NCI-H2227 (cell line): ENCODE results near the gene DDX11.
"Not testable (repeated sequence)": the region's sequence is repeated elsewhere in the genome, so short reads cannot be mapped to it uniquely, and the experiment has no call there.

Source experiments
- DNase-seq: peaks from one replicate; lab custom pipeline; 2025; ENCODE audit not compliant: unreplicated experiment; lab: John Stamatoyannopoulos, UW

The DDX11 gene

DNA sequence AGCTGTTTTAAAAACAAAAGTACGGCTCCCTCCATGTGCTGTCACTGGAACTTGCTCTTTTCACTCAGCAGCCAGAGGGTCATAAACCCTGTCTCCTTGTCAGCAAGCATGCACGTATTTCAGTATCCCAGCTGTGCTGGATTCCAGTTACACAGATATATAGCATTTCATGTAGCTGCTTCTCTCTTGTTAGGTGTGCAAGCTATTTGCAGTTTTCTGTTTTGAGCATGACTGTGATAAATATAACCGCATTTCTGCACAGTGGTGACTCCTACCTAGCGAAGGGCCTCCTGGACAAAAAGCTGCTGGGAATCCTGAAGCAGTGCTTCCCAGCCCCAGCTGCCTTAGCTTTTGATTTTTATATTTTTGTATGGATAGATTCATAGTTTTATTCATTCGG is 24.7 kb downstream of the DDX11 start:
- DNase-seq: not testable (repeated sequence)

GRCh38 chr12:31098771-31099170 is 25.1 kb downstream of the DDX11 start:
- not testable (repeated sequence) for DNase-seq

- DNase-seq: not testable (repeated sequence)
Measured at GRCh38 chr12:31099434-31099833, 25.8 kb downstream of the DDX11 start.

DNA sequence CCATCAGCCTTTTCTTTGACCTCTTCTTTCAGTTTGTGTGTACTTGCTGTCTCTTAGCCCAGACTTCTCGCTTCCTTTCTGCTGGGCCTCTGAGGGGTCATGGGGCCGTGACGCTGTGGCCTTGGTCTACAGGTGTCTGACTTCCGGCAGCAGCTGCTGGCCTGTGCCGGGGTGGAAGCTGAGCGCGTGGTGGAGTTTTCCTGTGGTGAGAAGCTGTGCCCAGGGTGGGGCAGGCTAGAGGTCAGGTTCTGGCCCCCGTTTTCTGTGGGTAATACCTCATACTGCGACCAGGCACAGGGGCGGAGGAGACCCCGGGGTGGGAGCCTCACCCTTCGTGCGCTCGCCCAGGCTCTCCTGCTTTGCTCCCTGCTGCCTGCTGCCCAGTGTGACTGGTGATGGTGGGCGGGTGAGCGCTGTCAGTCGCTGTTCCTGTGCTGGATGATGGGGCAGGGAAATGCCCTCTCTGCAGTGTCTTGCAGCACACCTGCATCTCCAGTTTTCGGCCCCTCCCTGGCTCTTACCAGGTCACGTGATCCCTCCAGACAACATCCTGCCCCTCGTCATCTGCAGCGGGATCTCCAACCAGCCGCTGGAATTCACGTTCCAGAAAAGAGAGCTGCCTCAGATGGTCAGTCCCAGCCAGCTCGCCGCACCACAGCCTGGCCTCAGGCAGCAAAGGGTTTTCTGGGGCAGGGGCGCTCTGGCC is 27.0 kb downstream of the DDX11 start:
- DNase-seq: not testable (repeated sequence)

- not testable (repeated sequence) for DNase-seq
Measured at GRCh38 chr12:31102125-31102524, 28.5 kb downstream of the DDX11 start.

- not testable (repeated sequence) for DNase-seq
Measured at GRCh38 chr12:31102596-31102995, 28.9 kb downstream of the DDX11 start.

- not testable (repeated sequence) for DNase-seq
Measured at GRCh38 chr12:31103561-31103975, 29.9 kb downstream of the DDX11 start.

DNA sequence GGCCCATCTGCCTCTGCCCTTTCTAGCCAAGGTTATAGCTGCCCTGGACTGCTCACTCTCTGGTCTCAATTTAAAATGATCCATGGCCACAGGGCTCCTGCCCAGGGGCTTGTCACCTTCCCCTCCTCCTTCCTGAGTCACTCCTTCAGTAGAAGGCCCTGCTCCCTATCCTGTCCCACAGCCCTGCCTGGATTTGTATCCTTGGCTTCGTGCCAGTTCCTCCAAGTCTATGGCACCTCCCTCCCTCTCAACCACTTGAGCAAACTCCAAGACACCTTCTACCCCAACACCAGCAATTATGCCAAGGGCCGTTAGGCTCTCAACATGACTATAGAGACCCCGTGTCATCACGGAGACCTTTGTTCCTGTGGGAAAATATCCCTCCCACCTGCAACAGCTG is 30.6 kb downstream of the DDX11 start:
- DNase-seq: peak; percentile 2

DNA sequence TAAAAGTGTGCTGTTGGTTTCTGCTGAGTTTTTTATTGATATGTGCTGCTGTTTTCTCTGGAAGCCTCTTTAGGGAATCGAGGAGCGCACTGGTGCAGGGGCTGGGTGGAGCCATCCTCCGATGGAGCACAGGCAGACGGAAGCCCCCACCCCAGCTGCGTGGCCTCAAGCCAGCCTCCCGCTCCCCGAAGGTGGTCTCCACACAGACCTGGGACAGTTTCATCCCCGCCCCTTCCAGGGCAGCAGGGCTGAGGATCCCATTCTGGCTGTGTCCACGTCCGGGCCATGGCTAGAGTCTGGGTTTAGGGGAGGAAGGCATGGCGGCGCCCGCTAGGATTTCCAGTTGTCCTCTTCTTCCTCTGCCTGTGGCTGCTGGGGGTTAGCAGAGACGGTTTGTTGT is 31.1 kb downstream of the DDX11 start:
- DNase-seq: not testable (repeated sequence)

DNA sequence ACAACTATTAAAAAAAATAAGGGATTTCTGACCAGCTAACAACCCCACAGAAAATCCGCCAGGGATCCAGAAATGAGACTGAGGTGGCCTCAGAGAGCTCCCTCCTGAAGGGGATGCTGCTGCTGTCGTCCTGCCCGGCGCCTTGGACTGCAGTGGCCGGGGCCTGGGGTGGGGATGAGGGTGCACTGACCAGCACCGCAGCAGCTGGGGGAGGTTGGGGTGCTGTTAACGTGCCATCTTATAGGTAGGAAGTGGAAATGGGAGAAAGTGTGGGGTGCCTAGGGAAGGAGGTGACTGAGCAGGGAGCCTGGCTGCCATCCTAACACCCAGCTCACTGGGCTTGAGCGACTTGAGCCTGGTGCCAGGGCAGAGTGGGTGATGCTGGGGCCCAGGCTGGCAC is 32.0 kb downstream of the DDX11 start:
- DNase-seq: no peak

- DNase-seq: no peak
Measured at GRCh38 chr12:31106101-31106803, 32.6 kb downstream of the DDX11 start.

- DNase-seq: not testable (repeated sequence)
Measured at GRCh38 chr12:31109773-31110172, 36.1 kb downstream of the DDX11 start.

GRCh38 chr12:31110263-31110662 is 36.6 kb downstream of the DDX11 start:
- DNase-seq: not testable (repeated sequence)

DNA sequence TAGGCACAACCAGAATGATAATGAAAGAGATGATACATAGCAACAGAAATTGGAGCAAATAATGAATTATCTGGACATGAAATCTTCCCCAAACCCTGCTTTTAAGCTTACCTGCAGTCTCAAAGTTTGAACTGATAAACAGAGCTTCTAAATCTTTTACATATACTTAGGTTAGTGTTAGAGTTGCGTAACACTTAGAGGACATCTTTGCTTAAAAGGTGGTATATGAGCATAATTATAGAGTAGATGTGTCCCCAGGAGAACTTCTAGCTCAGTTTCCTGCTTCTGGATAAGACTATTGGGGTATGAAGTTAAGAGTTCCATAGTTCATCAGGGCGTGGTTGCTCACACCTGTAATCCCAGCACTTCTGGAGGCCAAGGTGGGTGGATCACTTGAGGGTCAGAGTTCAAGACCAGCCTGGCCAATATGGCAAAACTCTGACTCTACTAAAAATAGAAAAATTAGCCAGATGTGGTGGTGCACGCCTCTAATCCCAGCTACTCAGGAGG is 41.5 kb downstream of the DDX11 start:
- not testable (repeated sequence) for DNase-seq

- DNase-seq: not testable (repeated sequence)
Measured at GRCh38 chr12:31116846-31117202, 43.2 kb downstream of the DDX11 start.

GRCh38 chr12:31117203-31118011 is 43.7 kb downstream of the DDX11 start:
- DNase-seq: peak; percentile 33

DNA sequence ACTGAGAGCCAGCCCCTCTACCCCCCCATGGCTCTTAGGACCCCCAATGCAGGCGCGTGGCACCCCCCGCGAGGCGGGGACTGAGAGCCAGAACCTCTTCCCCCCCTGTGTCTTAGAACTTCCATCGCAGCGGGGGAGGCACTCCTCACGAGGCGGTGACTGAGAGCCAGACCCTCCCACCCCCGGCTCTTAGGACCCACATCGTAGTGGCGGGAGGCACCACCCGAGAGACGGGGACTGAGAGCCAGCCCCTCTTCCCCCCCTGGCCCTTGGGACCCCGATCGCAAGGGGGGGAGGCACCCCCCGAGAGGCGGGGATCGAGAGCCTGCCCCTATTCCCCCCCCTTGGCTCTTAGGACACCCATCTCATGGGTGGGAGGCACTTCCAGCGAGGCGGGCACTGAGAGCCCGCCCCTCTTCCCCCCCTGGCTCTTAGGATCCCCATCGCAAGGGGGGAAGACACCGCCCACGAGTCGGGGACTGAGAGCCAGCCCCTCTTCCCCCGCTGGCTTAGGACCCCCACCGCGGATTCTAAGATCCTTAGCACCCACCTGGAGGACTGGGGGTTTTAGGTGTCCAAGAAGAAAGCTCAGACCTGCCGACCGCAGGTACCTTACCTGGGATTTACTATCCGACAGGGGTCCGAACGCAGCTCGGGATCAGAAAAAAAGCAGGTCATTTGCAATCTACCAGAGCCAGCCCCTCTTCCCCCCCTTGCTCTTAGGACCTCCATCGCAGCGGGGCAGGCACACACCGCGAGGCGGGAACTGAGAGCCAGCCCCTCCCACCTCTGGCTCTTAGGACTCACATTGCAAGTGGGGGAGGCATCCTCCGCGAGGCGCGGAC is 44.9 kb downstream of the DDX11 start:
- DNase-seq: peak; percentile 53

DNA sequence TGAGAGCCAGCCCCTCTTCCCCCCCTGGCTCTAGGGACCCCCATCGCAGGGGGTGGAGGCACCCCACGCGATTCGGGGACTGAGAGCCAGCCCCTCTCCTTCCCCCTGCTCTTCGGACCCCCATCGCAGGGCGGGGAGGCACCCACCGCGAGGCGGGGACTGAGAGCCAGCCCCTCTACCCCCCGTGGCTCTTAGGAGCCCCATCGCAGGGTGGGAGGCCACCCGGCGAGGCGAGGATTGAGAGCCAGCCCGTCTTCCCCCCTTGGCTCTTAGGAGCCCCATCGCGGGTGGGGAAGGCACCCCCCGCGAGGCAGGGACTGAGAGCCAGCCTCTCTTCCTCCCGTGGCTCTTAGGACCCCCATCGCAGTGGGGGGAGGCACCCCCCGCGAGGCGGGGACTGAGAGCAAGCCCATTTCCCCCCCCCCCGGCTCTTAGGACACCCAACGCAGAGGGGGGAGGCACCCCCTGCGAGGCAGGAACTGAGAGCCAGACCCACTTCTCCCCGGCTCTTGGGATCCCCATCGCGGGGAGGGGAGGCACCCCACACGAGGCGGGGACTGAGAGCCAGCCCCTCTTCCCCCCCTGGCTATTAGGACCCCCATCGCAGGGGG is 45.6 kb downstream of the DDX11 start:
- DNase-seq: no peak

GRCh38 chr12:31119803-31120211 is 46.1 kb downstream of the DDX11 start:
- DNase-seq: no peak

DNA sequence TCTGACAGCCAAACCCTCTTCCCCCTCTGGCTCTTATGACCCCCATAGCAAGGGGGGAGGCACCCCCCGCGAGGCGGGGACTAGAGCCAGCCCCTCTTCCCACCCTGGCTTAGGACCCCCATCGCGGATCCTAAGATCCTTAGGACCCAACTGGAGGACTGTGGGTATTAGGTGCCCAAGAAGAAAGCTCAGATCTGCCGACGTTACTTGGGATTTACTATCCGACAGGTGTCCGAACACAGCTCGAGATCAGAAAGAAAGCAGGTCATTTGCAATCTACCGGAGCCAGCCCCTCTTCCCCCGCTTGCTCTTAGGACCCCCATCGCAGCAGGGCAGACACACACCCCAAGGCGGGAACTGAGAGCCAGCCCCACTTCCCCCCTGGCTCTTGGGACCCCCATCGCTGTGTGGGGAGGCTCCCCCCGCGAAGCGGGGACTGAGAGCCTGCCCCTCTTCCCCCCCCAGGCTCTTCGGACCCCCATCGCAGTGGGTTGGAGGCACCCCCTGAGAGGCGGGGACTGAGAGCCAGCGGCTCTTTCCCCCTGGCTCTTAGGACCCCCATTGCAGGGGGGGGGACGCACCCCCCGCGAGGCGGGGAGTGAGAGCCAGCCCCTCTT is 46.8 kb downstream of the DDX11 start:
- no peak for DNase-seq
